C4-2B (cell line): ENCODE results near the gene FANK1.
"Not testable (repeated sequence)": the region's sequence is repeated elsewhere in the genome, so short reads cannot be mapped to it uniquely, and the experiment has no call there.

Experiments used
- CTCF ChIP-seq: fragments of 450-650 bp; conservative IDR thresholded peaks from 2 replicates; pipeline ENCODE4 v1.5.1; 2017; ENCODE audit warnings: mild to moderate bottlenecking
- ZFX ChIP-seq: fragments of 450-650 bp; IDR thresholded peaks from 2 replicates; pipeline ENCODE4 v1.6.1; 2017

GRCh38 chr10:125921643-125922306, 25.4 kb downstream of the FANK1 start:
- TF ChIP-seq CTCF, ZFX: not testable (repeated sequence)
